Skeletal muscle tissue (tissue), 4 donors: ENCODE data around the gene TCF7L2. TPM values are rescaled to one million over a fixed set of nuclear protein-coding genes. Genes with fewer than 3 reads are reported as not detected.

Experiments used
- H3K27ac ChIP-seq: one replicate; pipeline ENCODE4 v1.7.0; 2013; ENCODE audit warnings: mild to moderate bottlenecking, low read depth, low read length, inconsistent platforms
- H3K27me3 ChIP-seq, 3 donors: one replicate each; pipeline ENCODE4 v1.7.0; 2013; ENCODE audit warnings: low read length in 3 of 3; ENCODE audit not compliant: control insufficient read depth in 3 of 3, insufficient read depth in 3 of 3
- H3K36me3 ChIP-seq, 3 donors: one replicate each; pipeline ENCODE4 v1.7.0; 2013; ENCODE audit warnings: low read length in 3 of 3; ENCODE audit not compliant: control insufficient read depth in 3 of 3, insufficient read depth in 3 of 3
- H3K4me1 ChIP-seq, 3 donors: one replicate each; pipeline ENCODE4 v1.7.0; 2013; ENCODE audit warnings: low read length in 3 of 3, mild to moderate bottlenecking in 3 of 3; ENCODE audit not compliant: control insufficient read depth in 3 of 3, insufficient read depth in 3 of 3
- H3K4me3 ChIP-seq, 3 donors: one replicate each; pipeline ENCODE4 v1.7.0; 2013; ENCODE audit warnings: low read length in 3 of 3
- H3K9ac ChIP-seq, 3 donors: one replicate each; pipeline ENCODE4 v1.7.0; 2013; ENCODE audit warnings: low read length in 3 of 3, mild to moderate bottlenecking in 3 of 3, moderate library complexity in 2 of 3, low read depth in 1 of 3
- H3K9me3 ChIP-seq, 3 donors: one replicate each; pipeline ENCODE4 v1.7.0; 2013; ENCODE audit warnings: low read length in 3 of 3; ENCODE audit not compliant: control insufficient read depth in 3 of 3
- total RNA-seq: library from RNA; depleted of rRNA; stranded (reverse); fragments of >200 nt; gene quantifications from one replicate; pipeline ENCODE4 v1.2.3, GENCODE V29; 2014
- donor health status: Osteomylitis.

The TCF7L2 gene
- total RNA-seq, 1 donor from 2014 or later: 33.9 TPM

GRCh38 chr10:113038183-113038582 is 88.1 kb downstream of the TCF7L2 start:
- H3K4me1 ChIP-seq: peaks cover 0 to 5% (median 3%) of the 10 kb centered on the region in 3 donors

GRCh38 chr10:113038985-113039384 is 88.9 kb downstream of the TCF7L2 start:
- Histone ChIP-seq H3K9ac (no peak overlapping the region), H3K27me3 (no peaks in the 10 kb centered on the region), H3K9me3 (no peaks in the 10 kb centered on the region), H3K4me3 (no peak overlapping the region), H3K27ac (no peak overlapping the region), H3K4me1 (peaks cover 0 to 5% (median 3%) of the 10 kb centered on the region in 3 donors), H3K36me3 (peaks cover 0 to 2% (median 0%) of the 10 kb centered on the region in 3 donors)

More at GRCh38 chr10:113038183-113038582, 88.1 kb downstream of the TCF7L2 start:
- no peak overlapping the region for H3K4me3 ChIP-seq
- H3K27me3 ChIP-seq: no peaks in the 10 kb centered on the region
- H3K27ac ChIP-seq: no peak overlapping the region
- H3K9me3 ChIP-seq: no peaks in the 10 kb centered on the region
- peaks cover 0 to 2% (median 0%) of the 10 kb centered on the region in 3 donors for H3K36me3 ChIP-seq
- no peak overlapping the region for H3K9ac ChIP-seq

- no peak overlapping the region for H3K4me3 ChIP-seq
- peaks cover 0 to 5% (median 3%) of the 10 kb centered on the region in 3 donors for H3K4me1 ChIP-seq
- no peaks in the 10 kb centered on the region for H3K9me3 ChIP-seq
- H3K27ac ChIP-seq: no peak overlapping the region
- H3K36me3 ChIP-seq: peaks cover 0 to 2% (median 0%) of the 10 kb centered on the region in 3 donors
- no peaks in the 10 kb centered on the region for H3K27me3 ChIP-seq
- H3K9ac ChIP-seq: no peak overlapping the region
Observed at GRCh38 chr10:113041324-113041723, 91.3 kb downstream of the TCF7L2 start.

GRCh38 chr10:113041841-113042750 is 92.0 kb downstream of the TCF7L2 start:
- Histone ChIP-seq H3K27ac (no peak overlapping the region), H3K27me3 (no peaks in the 10 kb centered on the region), H3K4me3 (no peak overlapping the region), H3K9ac (no peak overlapping the region), H3K4me1 (peaks cover 0 to 1% (median 1%) of the 10 kb centered on the region in 3 donors), H3K9me3 (no peaks in the 10 kb centered on the region), H3K36me3 (peaks cover 0 to 2% (median 0%) of the 10 kb centered on the region in 3 donors)

- peaks cover 0 to 2% (median 0%) of the 10 kb centered on the region in 3 donors for H3K36me3 ChIP-seq
- no peak overlapping the region for H3K4me3 ChIP-seq
- H3K9me3 ChIP-seq: no peaks in the 10 kb centered on the region
- peaks cover 0 to 6% (median 4%) of the 10 kb centered on the region in 3 donors for H3K4me1 ChIP-seq
- H3K27ac ChIP-seq: no peak overlapping the region
- H3K27me3 ChIP-seq: no peaks in the 10 kb centered on the region
- H3K9ac ChIP-seq: no peak overlapping the region
Observed at GRCh38 chr10:113042868-113043267, 92.8 kb downstream of the TCF7L2 start.

- Histone ChIP-seq H3K27ac (no peak overlapping the region), H3K36me3 (peaks cover 0 to 2% (median 0%) of the 10 kb centered on the region in 3 donors)
Observed at GRCh38 chr10:113044016-113044755, 94.1 kb downstream of the TCF7L2 start.

GRCh38 chr10:113045147-113046055 is 95.4 kb downstream of the TCF7L2 start:
- Histone ChIP-seq H3K9ac (no peak overlapping the region), H3K4me1 (peaks cover 0 to 11% (median 6%) of the 10 kb centered on the region in 3 donors), H3K4me3 (no peak overlapping the region), H3K27ac (no peak overlapping the region), H3K9me3 (no peaks in the 10 kb centered on the region), H3K36me3 (peaks cover 0 to 2% (median 0%) of the 10 kb centered on the region in 3 donors), H3K27me3 (no peaks in the 10 kb centered on the region)

More at GRCh38 chr10:113044016-113044755, 94.1 kb downstream of the TCF7L2 start:
- H3K27me3 ChIP-seq: no peaks in the 10 kb centered on the region
- H3K4me1 ChIP-seq: peaks cover 0 to 11% (median 6%) of the 10 kb centered on the region in 3 donors
- no peak overlapping the region for H3K4me3 ChIP-seq
- H3K9me3 ChIP-seq: no peaks in the 10 kb centered on the region
- H3K9ac ChIP-seq: no peak overlapping the region

GRCh38 chr10:113047151-113047550 is 97.1 kb downstream of the TCF7L2 start:
- Histone ChIP-seq H3K36me3 (peaks cover 0 to under 1% (median 0%) of the 10 kb centered on the region in 3 donors), H3K4me3 (no peak overlapping the region), H3K27me3 (no peaks in the 10 kb centered on the region), H3K9ac (no peak overlapping the region), H3K27ac (peak overlapping the region; percentile 27), H3K9me3 (no peaks in the 10 kb centered on the region), H3K4me1 (peaks cover 3 to 13% (median 6%) of the 10 kb centered on the region in 3 donors)

GRCh38 chr10:113047605-113047962 is 97.5 kb downstream of the TCF7L2 start:
- Histone ChIP-seq H3K4me1 (peaks cover 3 to 13% (median 6%) of the 10 kb centered on the region in 3 donors), H3K27ac (peak overlapping the region; percentile 27), H3K9me3 (no peaks in the 10 kb centered on the region), H3K27me3 (no peaks in the 10 kb centered on the region), H3K9ac (no peak overlapping the region), H3K4me3 (peak overlapping the region in 1 of 3 donors; percentile 6), H3K36me3 (no peaks in the 10 kb centered on the region)
